ENCODE measurements around the gene GABBR1.

DNA sequence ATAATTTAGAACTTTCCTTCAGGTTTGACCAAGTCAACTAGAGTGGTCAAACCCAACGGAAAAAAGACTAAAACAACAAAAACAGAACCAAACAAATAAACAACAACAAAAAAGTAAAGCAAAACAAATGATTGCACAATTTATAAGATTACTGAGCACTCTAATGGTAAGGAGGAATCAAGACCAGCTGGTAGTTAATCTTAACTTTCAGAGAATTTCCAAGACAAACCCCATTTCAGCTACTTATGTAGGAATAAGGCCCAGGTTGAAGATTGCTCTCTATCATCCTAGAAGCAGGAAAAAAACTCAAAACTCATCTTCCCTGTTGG lies 107.7 kb downstream of the GABBR1 start:
- TF ChIP-seq, protein P1, sequence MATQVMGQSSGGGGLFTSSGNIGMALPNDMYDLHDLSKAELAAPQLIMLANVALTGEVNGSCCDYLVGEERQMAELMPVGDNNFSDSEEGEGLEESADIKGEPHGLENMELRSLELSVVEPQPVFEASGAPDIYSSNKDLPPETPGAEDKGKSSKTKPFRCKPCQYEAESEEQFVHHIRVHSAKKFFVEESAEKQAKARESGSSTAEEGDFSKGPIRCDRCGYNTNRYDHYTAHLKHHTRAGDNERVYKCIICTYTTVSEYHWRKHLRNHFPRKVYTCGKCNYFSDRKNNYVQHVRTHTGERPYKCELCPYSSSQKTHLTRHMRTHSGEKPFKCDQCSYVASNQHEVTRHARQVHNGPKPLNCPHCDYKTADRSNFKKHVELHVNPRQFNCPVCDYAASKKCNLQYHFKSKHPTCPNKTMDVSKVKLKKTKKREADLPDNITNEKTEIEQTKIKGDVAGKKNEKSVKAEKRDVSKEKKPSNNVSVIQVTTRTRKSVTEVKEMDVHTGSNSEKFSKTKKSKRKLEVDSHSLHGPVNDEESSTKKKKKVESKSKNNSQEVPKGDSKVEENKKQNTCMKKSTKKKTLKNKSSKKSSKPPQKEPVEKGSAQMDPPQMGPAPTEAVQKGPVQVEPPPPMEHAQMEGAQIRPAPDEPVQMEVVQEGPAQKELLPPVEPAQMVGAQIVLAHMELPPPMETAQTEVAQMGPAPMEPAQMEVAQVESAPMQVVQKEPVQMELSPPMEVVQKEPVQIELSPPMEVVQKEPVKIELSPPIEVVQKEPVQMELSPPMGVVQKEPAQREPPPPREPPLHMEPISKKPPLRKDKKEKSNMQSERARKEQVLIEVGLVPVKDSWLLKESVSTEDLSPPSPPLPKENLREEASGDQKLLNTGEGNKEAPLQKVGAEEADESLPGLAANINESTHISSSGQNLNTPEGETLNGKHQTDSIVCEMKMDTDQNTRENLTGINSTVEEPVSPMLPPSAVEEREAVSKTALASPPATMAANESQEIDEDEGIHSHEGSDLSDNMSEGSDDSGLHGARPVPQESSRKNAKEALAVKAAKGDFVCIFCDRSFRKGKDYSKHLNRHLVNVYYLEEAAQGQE (IDR thresholded peaks at IDR 0.05; ENCODE audit: low read depth) = no peak
- TF ChIP-seq EGR1 (IDR thresholded peaks at IDR 0.05) = no peak
- no peak for TF ChIP-seq ZBTB7A (IDR thresholded peaks at IDR 0.05; ENCODE audit: low read depth)
- no peak for TF ChIP-seq CREB1 (IDR thresholded peaks at IDR 0.05; ENCODE audit: low read depth)
- TF ChIP-seq, protein P2, sequence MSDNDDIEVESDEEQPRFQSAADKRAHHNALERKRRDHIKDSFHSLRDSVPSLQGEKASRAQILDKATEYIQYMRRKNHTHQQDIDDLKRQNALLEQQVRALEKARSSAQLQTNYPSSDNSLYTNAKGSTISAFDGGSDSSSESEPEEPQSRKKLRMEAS (IDR thresholded peaks at IDR 0.05) = no peak
- no peak for TF ChIP-seq EP300 (IDR thresholded peaks at IDR 0.05; ENCODE audit: borderline replicate concordance)
- TF ChIP-seq RAD21 (IDR thresholded peaks at IDR 0.05; ENCODE audit: low read depth) = no peak
